Hepatocyte (in vitro differentiated cells): ENCODE measurements around the gene CCL24. TPM values are rescaled to one million over a fixed set of nuclear protein-coding genes. Genes with fewer than 3 reads are reported as not detected.

Experiments used
- DNase-seq: peaks from one replicate; pipeline ENCODE4 v3.0.0-alpha.2; 2016; ENCODE audit warnings: low spot score
- H2AFZ ChIP-seq: fragments of 200-600 bp; sonication (generic); 2 replicates; pipeline ENCODE4 v1.6.0; 2016; ENCODE audit warnings: antibody characterized with exemption, mild to moderate bottlenecking
- H3K27ac ChIP-seq: fragments of 200-600 bp; sonication (generic); 2 replicates; pipeline ENCODE4 v1.5.1; 2016; ENCODE audit warnings: mild to moderate bottlenecking
- H3K27me3 ChIP-seq: fragments of 200-600 bp; sonication (generic); 2 replicates; pipeline ENCODE4 v1.6.1; 2016
- H3K36me3 ChIP-seq: fragments of 200-600 bp; sonication (generic); replicated peaks from 2 replicates; pipeline ENCODE4 v1.5.1; 2016; ENCODE audit warnings: low read depth; ENCODE audit not compliant: insufficient read depth
- H3K4me1 ChIP-seq: fragments of 200-600 bp; sonication (generic); 2 replicates; pipeline ENCODE4 v1.5.1; 2016; ENCODE audit warnings: mild to moderate bottlenecking, moderate library complexity; ENCODE audit not compliant: insufficient read depth
- H3K4me2 ChIP-seq: fragments of 200-600 bp; sonication (generic); 2 replicates; pipeline ENCODE4 v1.6.0; 2016
- H3K4me3 ChIP-seq: fragments of 200-600 bp; sonication (generic); 2 replicates; pipeline ENCODE4 v1.5.1; 2016; ENCODE audit warnings: mild to moderate bottlenecking
- H3K79me2 ChIP-seq: fragments of 200-600 bp; sonication (generic); 2 replicates; pipeline ENCODE4 v1.6.0; 2017; ENCODE audit warnings: mild to moderate bottlenecking
- H3K9me2 ChIP-seq: fragments of 200-600 bp; sonication (generic); replicated peaks from 2 replicates; pipeline ENCODE4 v1.6.0; 2017; ENCODE audit warnings: mild to moderate bottlenecking; ENCODE audit not compliant: insufficient read depth
- H3K9me3 ChIP-seq: fragments of 200-600 bp; sonication (generic); 2 replicates; pipeline ENCODE4 v1.5.1; 2016; ENCODE audit warnings: low read depth, mild to moderate bottlenecking
- H4K20me1 ChIP-seq: fragments of 200-600 bp; sonication (generic); 2 replicates; pipeline ENCODE4 v1.6.0; 2016; ENCODE audit warnings: mild to moderate bottlenecking; ENCODE audit not compliant: insufficient read depth, poor library complexity, severe bottlenecking
- EZH2 ChIP-seq: fragments of 200-600 bp; sonication (generic); IDR thresholded peaks from 2 replicates; pipeline ENCODE4 v1.6.1; 2016; ENCODE audit warnings: antibody characterized with exemption, mild to moderate bottlenecking, borderline replicate concordance
- EZH2phosphoT487 ChIP-seq: fragments of 200-600 bp; sonication (generic); IDR thresholded peaks from one replicate; pipeline ENCODE4 v1.6.1; 2018; ENCODE audit warnings: antibody characterized with exemption, mild to moderate bottlenecking, low read depth, moderate library complexity; ENCODE audit not compliant: unreplicated experiment, severe bottlenecking
- WGBS: methylation state at CpG from one replicate; pipeline ENCODE4 v1.1.6; 2016; ENCODE audit warnings: low lambda C conversion rate; ENCODE audit errors: missing lambda C conversion rate; 5-methylcytosine and 5-hydroxymethylcytosine counted together
- polyA plus RNA-seq: library from polyadenylated mRNA; unstranded; fragments of >200 nt; fragmentation: Nextera tagmentation; extraction: Ambion mirVana; gene quantifications from 2 replicates; pipeline ENCODE4 v1.2.1, GENCODE V29; 2016
- total RNA-seq: library from RNA; depleted of rRNA; stranded (reverse); fragments of >200 nt; gene quantifications from 2 replicates; pipeline ENCODE4 v1.2.3, GENCODE V29; 2014
- TF ChIP-seq, protein P1 (sequence below): fragments of 200-600 bp; sonication (generic); IDR thresholded peaks from 2 replicates; pipeline ENCODE4 v1.5.1; 2016; ENCODE audit warnings: antibody characterized with exemption, mild to moderate bottlenecking; ENCODE audit not compliant: poor library complexity

The CCL24 gene
- total and polyA plus RNA-seq, 2 experiments from 2014 or later = not detected

DNA sequence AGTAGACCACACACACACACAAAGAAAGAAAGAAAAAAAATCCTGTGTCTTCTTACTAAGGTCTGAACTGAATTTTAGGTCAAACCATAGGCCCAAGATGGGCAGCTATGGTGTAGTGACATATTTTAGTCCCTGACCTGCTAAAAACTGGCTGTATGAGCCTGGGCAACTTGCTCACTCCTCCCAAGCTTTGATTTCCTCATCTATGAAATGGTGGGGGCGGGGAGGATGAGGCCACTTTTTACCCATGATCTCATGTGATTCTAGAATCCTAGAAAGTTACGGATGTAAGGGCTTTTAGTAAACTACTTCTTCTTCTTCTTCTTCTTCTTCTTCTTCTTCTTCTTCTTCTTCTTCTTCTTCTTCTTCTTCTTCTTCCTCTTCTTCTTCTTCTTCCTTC lies 6.1 kb upstream of the CCL24 start:
- Histone ChIP-seq H3K9me3 (no peaks in the 10 kb centered on the region), H3K27ac (no peak overlapping the region)
- DNase-seq = no peak

GRCh38 chr7:75818472-75818871 lies 4.9 kb upstream of the CCL24 start:
- WGBS = 96% methylated on average over 5 of the region's 5 CpGs
- Histone ChIP-seq H3K36me3 (no peaks in the 10 kb centered on the region), H4K20me1 (no peaks in the 10 kb centered on the region), H3K27me3 (no peaks in the 10 kb centered on the region), H3K27ac (no peak overlapping the region), H3K9me3 (no peaks in the 10 kb centered on the region), H3K9me2 (no peaks in the 10 kb centered on the region), H3K4me1 (no peaks in the 10 kb centered on the region), H3K4me3 (no peak overlapping the region), H3K79me2 (no peaks in the 10 kb centered on the region), H3K4me2 (no peak overlapping the region), H2AFZ (no peak overlapping the region)
- TF ChIP-seq EZH2phosphoT487 = no peak
- TF ChIP-seq, protein P1, sequence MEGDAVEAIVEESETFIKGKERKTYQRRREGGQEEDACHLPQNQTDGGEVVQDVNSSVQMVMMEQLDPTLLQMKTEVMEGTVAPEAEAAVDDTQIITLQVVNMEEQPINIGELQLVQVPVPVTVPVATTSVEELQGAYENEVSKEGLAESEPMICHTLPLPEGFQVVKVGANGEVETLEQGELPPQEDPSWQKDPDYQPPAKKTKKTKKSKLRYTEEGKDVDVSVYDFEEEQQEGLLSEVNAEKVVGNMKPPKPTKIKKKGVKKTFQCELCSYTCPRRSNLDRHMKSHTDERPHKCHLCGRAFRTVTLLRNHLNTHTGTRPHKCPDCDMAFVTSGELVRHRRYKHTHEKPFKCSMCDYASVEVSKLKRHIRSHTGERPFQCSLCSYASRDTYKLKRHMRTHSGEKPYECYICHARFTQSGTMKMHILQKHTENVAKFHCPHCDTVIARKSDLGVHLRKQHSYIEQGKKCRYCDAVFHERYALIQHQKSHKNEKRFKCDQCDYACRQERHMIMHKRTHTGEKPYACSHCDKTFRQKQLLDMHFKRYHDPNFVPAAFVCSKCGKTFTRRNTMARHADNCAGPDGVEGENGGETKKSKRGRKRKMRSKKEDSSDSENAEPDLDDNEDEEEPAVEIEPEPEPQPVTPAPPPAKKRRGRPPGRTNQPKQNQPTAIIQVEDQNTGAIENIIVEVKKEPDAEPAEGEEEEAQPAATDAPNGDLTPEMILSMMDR = no peak
- no peak for TF ChIP-seq EZH2
- no peak for DNase-seq

More for the DNA sequence above, 6.1 kb upstream of the CCL24 start:
- Histone ChIP-seq H3K9me2 (no peaks in the 10 kb centered on the region), H3K4me1 (no peaks in the 10 kb centered on the region), H3K27me3 (no peaks in the 10 kb centered on the region), H3K36me3 (no peaks in the 10 kb centered on the region), H4K20me1 (no peaks in the 10 kb centered on the region), H3K4me3 (no peak overlapping the region), H3K79me2 (no peaks in the 10 kb centered on the region), H2AFZ (no peak overlapping the region), H3K4me2 (no peak overlapping the region)
- TF ChIP-seq, protein P1 = no peak
- TF ChIP-seq EZH2phosphoT487 (no peak), EZH2 (no peak)
- WGBS = 81% methylated on average over 2 of the region's 2 CpGs

DNA sequence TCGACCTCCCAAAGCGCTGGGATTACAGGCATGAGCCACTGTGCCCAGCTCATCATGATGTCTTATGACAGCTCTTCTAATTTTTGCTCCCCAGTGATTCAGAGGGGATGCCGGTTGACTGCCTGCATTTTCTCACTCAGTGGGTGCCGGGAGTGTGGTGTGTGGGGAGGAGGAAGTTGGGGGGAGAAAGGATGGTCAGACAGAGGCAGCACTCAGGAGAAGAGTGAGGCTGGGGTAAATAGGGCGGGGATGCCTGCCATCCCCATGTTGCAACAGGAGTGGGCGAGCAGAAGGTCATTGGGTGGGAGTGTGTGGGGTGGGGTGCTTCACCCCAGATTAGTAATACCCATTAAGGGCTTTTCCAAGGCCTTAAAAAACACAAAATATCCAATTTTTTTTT lies 3.5 kb upstream of the CCL24 start:
- Histone ChIP-seq H3K9me3 (no peaks in the 10 kb centered on the region), H3K27ac (no peak overlapping the region), H3K27me3 (no peaks in the 10 kb centered on the region), H3K4me1 (no peaks in the 10 kb centered on the region), H3K4me2 (no peak overlapping the region), H4K20me1 (no peaks in the 10 kb centered on the region), H3K79me2 (no peaks in the 10 kb centered on the region), H2AFZ (no peak overlapping the region), H3K9me2 (no peaks in the 10 kb centered on the region), H3K36me3 (no peaks in the 10 kb centered on the region), H3K4me3 (no peak overlapping the region)
- 90% methylated on average over 6 of the region's 6 CpGs for WGBS
- DNase-seq = no peak
- TF ChIP-seq EZH2phosphoT487 (no peak), EZH2 (no peak)
- TF ChIP-seq, protein P1 = no peak
